GM12801 (cell line): ENCODE data around the gene BRINP1.

Source experiments
- CTCF ChIP-seq: IDR thresholded peaks from one replicate; pipeline ENCODE4 v1.5.1; 2011; ENCODE audit warnings: control low read depth; ENCODE audit not compliant: insufficient read length; ENCODE audit errors: extremely low read depth

The BRINP1 gene

DNA sequence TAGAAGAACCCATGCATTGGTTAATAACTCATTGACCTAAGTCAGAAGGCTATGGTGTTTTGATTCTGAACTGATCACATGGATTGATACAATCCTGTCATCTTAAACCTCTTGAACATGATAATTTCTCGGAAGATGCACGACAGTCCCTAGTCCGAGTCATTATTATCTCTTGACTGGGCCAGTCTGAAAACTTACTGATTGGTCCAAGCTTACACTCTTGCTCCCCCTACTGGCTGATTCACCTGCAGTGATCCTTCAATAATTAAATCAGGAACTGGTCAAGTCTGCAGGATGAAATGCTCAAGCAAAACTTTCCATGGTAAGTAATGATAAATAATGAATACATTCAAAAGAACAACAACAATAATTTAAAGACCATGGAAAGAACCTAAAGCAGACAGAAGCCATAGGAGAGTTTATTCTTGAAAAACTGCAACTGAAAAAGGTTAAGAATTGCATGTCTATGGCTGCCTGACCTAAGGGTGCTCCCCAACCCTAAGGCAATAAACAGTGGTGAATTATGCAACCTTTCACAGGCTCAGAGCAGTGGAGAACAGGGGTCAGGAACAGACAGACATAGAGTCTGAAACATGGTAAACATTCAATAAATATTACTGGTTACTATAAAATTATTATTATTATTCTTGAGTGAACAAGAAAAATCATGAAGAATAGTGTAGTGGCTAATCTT lies 79.3 kb downstream of the BRINP1 start:
- TF ChIP-seq CTCF = no peak

- no peak for TF ChIP-seq CTCF
Measured at GRCh38 chr9:119284587-119285337, 84.5 kb downstream of the BRINP1 start.

GRCh38 chr9:119284118-119284517 lies 85.1 kb downstream of the BRINP1 start:
- no peak for TF ChIP-seq CTCF

DNA sequence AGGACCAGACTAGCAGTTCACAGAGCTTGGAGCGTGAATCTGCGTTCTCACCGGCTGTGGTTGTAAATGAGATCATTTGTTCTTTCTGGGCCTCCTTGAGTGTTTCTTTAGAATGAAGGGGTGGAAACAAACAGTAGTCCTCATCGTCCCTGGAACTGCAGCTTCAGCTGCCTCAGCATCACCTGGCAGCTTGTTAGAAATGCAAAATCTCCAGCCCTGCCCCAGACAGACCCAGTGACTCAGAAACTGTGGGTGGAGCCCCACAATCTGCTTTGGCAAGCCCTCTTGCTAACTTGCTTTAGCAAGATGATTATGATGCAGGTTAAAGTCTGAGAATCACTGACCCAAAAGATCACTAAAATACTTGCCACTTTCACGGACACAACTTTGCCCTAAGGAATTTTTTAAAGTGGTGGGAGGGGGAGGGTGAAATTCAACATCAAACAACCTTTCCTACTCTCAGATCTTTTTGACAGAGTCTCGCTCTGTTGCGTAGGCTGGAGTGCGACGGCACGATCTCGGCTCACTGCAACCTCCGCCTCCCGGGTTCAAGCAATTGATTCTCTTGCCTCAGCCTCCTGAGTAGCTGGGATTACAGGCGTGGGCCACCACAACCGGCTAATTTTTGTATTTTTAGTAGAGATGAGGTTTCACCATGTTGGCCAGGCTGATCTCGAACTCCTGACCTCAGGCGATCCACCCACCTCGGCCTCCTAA lies 86.0 kb downstream of the BRINP1 start:
- TF ChIP-seq CTCF = no peak

DNA sequence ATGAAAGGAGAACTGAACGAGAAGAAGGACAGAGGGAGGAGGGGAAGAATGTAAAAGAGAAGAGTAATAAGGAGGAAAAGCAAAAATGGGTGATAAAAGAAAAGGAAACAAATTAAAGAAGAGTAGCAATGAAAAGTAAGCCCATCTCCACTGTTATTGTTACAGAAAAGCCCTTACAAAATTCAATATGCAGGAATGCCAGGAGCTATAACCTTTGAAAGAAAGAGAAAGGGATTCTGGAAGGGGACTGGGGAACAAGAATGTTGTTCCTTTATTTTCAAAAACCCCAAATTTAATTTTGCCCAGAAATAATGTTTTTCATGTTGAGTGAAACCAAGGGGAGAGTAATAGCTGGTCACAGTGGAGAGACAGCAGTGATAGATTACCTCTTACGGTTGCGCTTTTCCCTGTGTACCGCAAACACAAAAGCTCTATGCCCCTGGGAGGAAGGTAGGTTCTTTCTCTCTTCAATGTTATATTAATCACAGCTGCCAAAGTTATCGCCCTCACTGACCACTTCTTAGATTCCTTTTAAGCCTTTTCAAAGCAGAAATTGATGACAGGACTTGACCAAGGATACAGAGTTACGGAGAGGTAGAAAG lies 86.7 kb downstream of the BRINP1 start:
- no peak for TF ChIP-seq CTCF

DNA sequence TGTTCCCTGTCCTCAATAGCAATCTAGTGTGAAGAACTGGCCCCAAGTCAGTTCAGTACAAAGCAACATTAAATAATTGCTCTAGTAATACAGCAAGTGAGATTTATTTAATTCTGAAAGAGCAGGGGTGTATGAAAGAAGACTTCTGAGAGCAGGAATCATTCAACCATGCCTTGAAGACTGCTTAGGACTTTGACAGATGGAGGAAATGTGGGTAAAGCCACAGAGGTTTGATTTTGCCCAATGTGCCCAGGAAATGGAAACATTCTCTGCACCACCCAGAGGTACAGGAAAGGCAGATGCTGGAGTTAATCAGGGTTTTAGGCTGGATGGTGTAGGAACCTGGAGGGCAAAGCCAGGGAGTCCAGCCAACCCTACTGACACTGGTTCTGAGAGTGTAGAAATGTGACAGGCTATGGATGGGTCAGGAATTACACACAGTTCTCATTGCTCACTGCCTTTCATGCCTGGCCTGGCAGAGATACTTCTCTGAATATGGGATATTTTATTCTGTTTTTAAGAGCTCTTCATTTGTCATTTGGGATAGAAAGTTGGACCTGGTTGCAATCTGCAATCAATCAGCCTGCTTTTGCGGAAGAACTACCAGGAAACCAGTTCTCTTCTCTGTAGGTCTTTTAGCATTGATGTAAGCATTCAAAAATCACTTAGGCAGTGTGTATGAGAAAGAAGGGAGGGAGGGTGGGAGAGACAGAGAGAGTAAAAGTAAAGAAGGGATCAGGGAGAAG lies 88.3 kb downstream of the BRINP1 start:
- no peak for TF ChIP-seq CTCF
